ENCODE results near the gene MSI2. TPM values are rescaled to one million over a fixed set of nuclear protein-coding genes. Genes with fewer than 3 reads are reported as not detected.

The MSI2 gene
- total RNA-seq, 2 experiments from 2014 or later: 59.6 to 61.7 TPM

- Mint-ChIP-seq H3K4me1 (ENCODE audit: low read depth) (peaks cover 21% of the 10 kb centered on the region), H3K4me3 (no peak overlapping the region), H3K9me3 (no peaks in the 10 kb centered on the region), H3K27me3 (no peaks in the 10 kb centered on the region), H3K27ac (no peak overlapping the region), H3K36me3 (ENCODE audit: low read depth) (peaks cover 9% of the 10 kb centered on the region)
- no peak for TF ChIP-seq CTCF (IDR thresholded peaks at IDR 0.05)
- ChIA-PET POLR2A (no interaction called here), CTCF (interaction anchor here (0.9 to 4.9 kb wide), 2 partner anchors 10 to 159 kb away, joined by 3 to 24 read pairs; no protein-coding TSS in a partner anchor)
- ATAC-seq (no peak), DNase-seq (no peak)
- intact Hi-C loops (cut with micrococcal nuclease): no loop called here
Observed at GRCh38 chr17:57402681-57403180, 146.4 kb downstream of the MSI2 start.

GRCh38 chr17:57403236-57403635, 146.9 kb downstream of the MSI2 start:
- intact Hi-C loops (cut with micrococcal nuclease): no loop called here
- peaks cover 26% of the 10 kb centered on the region for H3K4me1 Mint-ChIP-seq (ENCODE audit: low read depth)
- no peak for ATAC-seq

GRCh38 chr17:57404073-57404472, 147.8 kb downstream of the MSI2 start:
- no peak for TF ChIP-seq CTCF (IDR thresholded peaks at IDR 0.05)
- ChIA-PET POLR2A (interaction anchor here (0.9 kb wide), 1 partner anchor 195 kb away, joined by 3 read pairs; no protein-coding TSS in a partner anchor), CTCF (interaction anchor here (1.1 to 3.1 kb wide), 3 partner anchors 16 to 161 kb away, joined by 3 to 18 read pairs (median 3); no protein-coding TSS in a partner anchor)
- H3K27ac Mint-ChIP-seq: no peak overlapping the region
- H3K36me3 Mint-ChIP-seq (ENCODE audit: low read depth): peaks cover 9% of the 10 kb centered on the region
- peak; percentile 40 for ATAC-seq
- no peaks in the 10 kb centered on the region for H3K9me3 Mint-ChIP-seq
- H3K4me3 Mint-ChIP-seq: no peak overlapping the region
- H3K27me3 Mint-ChIP-seq: no peaks in the 10 kb centered on the region
- intact Hi-C loops (cut with micrococcal nuclease): no loop called here
- DNase-seq: peak; percentile 14
- peaks cover 35% of the 10 kb centered on the region for H3K4me1 Mint-ChIP-seq (ENCODE audit: low read depth)

More at GRCh38 chr17:57403236-57403635, 146.9 kb downstream of the MSI2 start:
- DNase-seq: no peak
- TF ChIP-seq CTCF (IDR thresholded peaks at IDR 0.05): no peak
- ChIA-PET CTCF (interaction anchor here (0.9 to 4.9 kb wide), 3 partner anchors 11 to 160 kb away, joined by 3 to 24 read pairs (median 18); no protein-coding TSS in a partner anchor), POLR2A (no interaction called here)
- Mint-ChIP-seq H3K27ac (no peak overlapping the region), H3K36me3 (ENCODE audit: low read depth) (peaks cover 9% of the 10 kb centered on the region), H3K4me3 (no peak overlapping the region), H3K27me3 (no peaks in the 10 kb centered on the region), H3K9me3 (no peaks in the 10 kb centered on the region)

GRCh38 chr17:57404795-57405490, 148.6 kb downstream of the MSI2 start:
- DNase-seq: no peak
- no peak overlapping the region for H3K27ac Mint-ChIP-seq

More at GRCh38 chr17:57404795-57405490, 148.6 kb downstream of the MSI2 start:
- peaks cover 40% of the 10 kb centered on the region for H3K4me1 Mint-ChIP-seq (ENCODE audit: low read depth)
- ChIA-PET CTCF (interaction anchor here (1.1 to 3.1 kb wide), 3 partner anchors 16 to 161 kb away, joined by 3 to 18 read pairs (median 3); no protein-coding TSS in a partner anchor), POLR2A (interaction anchor here (0.9 kb wide), 1 partner anchor 194 kb away, joined by 3 read pairs; no protein-coding TSS in a partner anchor)
- no peak for TF ChIP-seq CTCF (IDR thresholded peaks at IDR 0.05)
- intact Hi-C loops (cut with micrococcal nuclease): no loop called here
- ATAC-seq: no peak
- H3K27me3 Mint-ChIP-seq: no peaks in the 10 kb centered on the region
- H3K36me3 Mint-ChIP-seq (ENCODE audit: low read depth): peaks cover 11% of the 10 kb centered on the region
- H3K9me3 Mint-ChIP-seq: no peaks in the 10 kb centered on the region
- no peak overlapping the region for H3K4me3 Mint-ChIP-seq

Measured in activated CD8-positive, alpha-beta T cell treated with anti-CD3 and anti-CD28 coated beads for 36 hours (primary cell).